Nephron progenitor cell (in vitro differentiated cells): Measurements from ENCODE around the gene CATSPERB.

Source experiments
- DNase-seq: peaks from one replicate; pipeline ENCODE4 v3.0.0; 2021
- H3K27ac Mint-ChIP-seq: 2 replicates; pipeline ENCODE4 v1.8.0; 2021; ENCODE audit warnings: mild to moderate bottlenecking, moderate library complexity, mixed read lengths
- H3K27me3 Mint-ChIP-seq: 2 replicates; pipeline ENCODE4 v1.8.0; 2021; ENCODE audit warnings: mild to moderate bottlenecking, low read depth, mixed read lengths; ENCODE audit not compliant: poor library complexity
- H3K36me3 Mint-ChIP-seq: 2 replicates; pipeline ENCODE4 v1.8.0; 2021; ENCODE audit warnings: low read depth, mixed read lengths
- H3K4me1 Mint-ChIP-seq: 2 replicates; pipeline ENCODE4 v1.8.0; 2021; ENCODE audit warnings: mixed read lengths
- H3K4me3 Mint-ChIP-seq: 2 replicates; pipeline ENCODE4 v1.8.0; 2021; ENCODE audit warnings: mild to moderate bottlenecking, moderate library complexity, mixed read lengths
- H3K9me3 Mint-ChIP-seq: 2 replicates; pipeline ENCODE4 v1.8.0; 2021; ENCODE audit warnings: mild to moderate bottlenecking, moderate library complexity, mixed read lengths
- CTCF ChIP-seq: fragments of 200-600 bp; sonication (generic); IDR thresholded peaks from 2 replicates; pipeline ENCODE4 v1.5.0; 2021; ENCODE audit warnings: antibody characterized with exemption

Gene CATSPERB

DNA sequence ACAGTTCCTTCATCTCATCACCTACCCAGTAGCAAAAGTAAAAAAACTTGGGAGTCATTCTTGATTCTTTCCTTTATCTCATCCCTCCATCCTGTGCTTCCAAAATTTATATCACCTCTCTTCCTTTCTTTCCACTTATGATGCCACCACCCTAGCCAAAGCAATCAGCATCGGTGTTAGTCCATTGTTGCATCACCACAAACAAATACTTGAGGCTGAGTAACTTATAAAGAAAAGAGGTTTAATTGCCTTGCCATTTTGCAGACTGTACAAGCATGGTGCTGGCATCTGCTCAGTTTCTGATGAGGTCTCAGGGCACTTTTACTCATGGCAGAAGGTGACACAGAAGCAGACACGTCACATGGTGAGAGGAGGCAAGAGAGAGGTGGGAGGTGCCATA, 19.8 kb upstream of the CATSPERB start:
- Mint-ChIP-seq H3K9me3 (peaks cover 5% of the 10 kb centered on the region), H3K36me3 (no peaks in the 10 kb centered on the region), H3K4me3 (no peak overlapping the region), H3K27ac (no peak overlapping the region), H3K4me1 (peaks cover 16% of the 10 kb centered on the region), H3K27me3 (peaks cover 4% of the 10 kb centered on the region)
- no peak for DNase-seq
- TF ChIP-seq CTCF: no peak

- no peak for DNase-seq
- no peaks in the 10 kb centered on the region for H3K36me3 Mint-ChIP-seq
- H3K9me3 Mint-ChIP-seq: peaks cover 5% of the 10 kb centered on the region
- no peak overlapping the region for H3K4me3 Mint-ChIP-seq
- no peak for TF ChIP-seq CTCF
- H3K27me3 Mint-ChIP-seq: peaks cover 4% of the 10 kb centered on the region
- H3K4me1 Mint-ChIP-seq: peaks cover 16% of the 10 kb centered on the region
- H3K27ac Mint-ChIP-seq: no peak overlapping the region
Observed at GRCh38 chr14:91750634-91751198, 18.8 kb upstream of the CATSPERB start.

GRCh38 chr14:91749868-91750267, 18.0 kb upstream of the CATSPERB start:
- TF ChIP-seq CTCF: no peak
- no peak for DNase-seq
- H3K9me3 Mint-ChIP-seq: peaks cover 5% of the 10 kb centered on the region

GRCh38 chr14:91748049-91748448, 16.2 kb upstream of the CATSPERB start:
- no peak for TF ChIP-seq CTCF
- peaks cover 5% of the 10 kb centered on the region for H3K9me3 Mint-ChIP-seq

More at GRCh38 chr14:91749868-91750267, 18.0 kb upstream of the CATSPERB start:
- Mint-ChIP-seq H3K27ac (no peak overlapping the region), H3K36me3 (no peaks in the 10 kb centered on the region), H3K4me3 (no peak overlapping the region), H3K4me1 (peaks cover 16% of the 10 kb centered on the region), H3K27me3 (peaks cover 4% of the 10 kb centered on the region)

GRCh38 chr14:91745344-91745743, 13.5 kb upstream of the CATSPERB start:
- H3K9me3 Mint-ChIP-seq: no peaks in the 10 kb centered on the region
- DNase-seq: no peak
- no peaks in the 10 kb centered on the region for H3K36me3 Mint-ChIP-seq
- no peak overlapping the region for H3K27ac Mint-ChIP-seq
- no peaks in the 10 kb centered on the region for H3K4me1 Mint-ChIP-seq
- TF ChIP-seq CTCF: no peak
- no peak overlapping the region for H3K4me3 Mint-ChIP-seq
- H3K27me3 Mint-ChIP-seq: no peaks in the 10 kb centered on the region

More at GRCh38 chr14:91748049-91748448, 16.2 kb upstream of the CATSPERB start:
- Mint-ChIP-seq H3K27me3 (no peaks in the 10 kb centered on the region), H3K36me3 (no peaks in the 10 kb centered on the region), H3K4me3 (no peak overlapping the region), H3K4me1 (peaks cover 2% of the 10 kb centered on the region), H3K27ac (no peak overlapping the region)
- no peak for DNase-seq

DNA sequence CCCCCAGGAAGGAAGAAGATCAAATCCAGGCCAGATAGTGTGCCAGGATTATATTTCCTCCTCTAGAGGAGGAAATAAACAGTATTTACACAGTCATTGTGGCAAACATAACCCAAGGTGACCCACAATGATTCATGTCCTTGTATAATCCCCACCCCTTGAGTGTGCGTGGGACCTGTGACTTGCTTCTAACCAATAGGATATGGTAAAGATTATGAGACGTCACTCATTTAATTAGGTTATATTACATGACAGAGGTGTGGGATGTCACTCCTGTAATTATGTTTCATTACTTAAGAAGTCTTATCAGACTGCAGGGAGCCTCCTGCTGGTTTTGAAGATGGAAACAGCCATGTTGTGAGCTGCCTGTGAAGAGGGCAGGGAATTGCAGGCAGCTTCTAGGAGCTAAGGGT, 12.2 kb upstream of the CATSPERB start:
- Mint-ChIP-seq H3K27me3 (peaks cover 4% of the 10 kb centered on the region), H3K36me3 (no peaks in the 10 kb centered on the region), H3K27ac (no peak overlapping the region), H3K9me3 (peaks cover 5% of the 10 kb centered on the region), H3K4me1 (no peaks in the 10 kb centered on the region), H3K4me3 (no peak overlapping the region)
- no peak for DNase-seq
- no peak for TF ChIP-seq CTCF
